SK-N-SH treated with all-trans-retinoic acid at 6 μM for 48 hours (cell line): ENCODE measurements around the gene CEBPA.

ENCODE experiments used
- ARNTL ChIP-seq: fragments of 450-650 bp; formaldehyde crosslinking; IDR thresholded peaks from 2 replicates; pipeline ENCODE4 v1.5.0; 2020; ENCODE audit warnings: low read depth, mild to moderate bottlenecking, moderate library complexity, borderline replicate concordance
- CREB5 ChIP-seq: fragments of 250-450 bp; sonication (Bioruptor Pico); IDR thresholded peaks from 2 replicates; pipeline ENCODE4 v1.5.1; 2020; ENCODE audit warnings: low read depth, mild to moderate bottlenecking, moderate library complexity
- ESRRG ChIP-seq: fragments of 250-450 bp; sonication (Bioruptor Pico); IDR thresholded peaks from 2 replicates; pipeline ENCODE4 v1.6.1; 2021; ENCODE audit warnings: mild to moderate bottlenecking
- PATZ1 ChIP-seq: fragments of 250-450 bp; sonication (Bioruptor Pico); IDR thresholded peaks from 2 replicates; pipeline ENCODE4 v1.8.0; 2020; ENCODE audit warnings: mild to moderate bottlenecking, moderate library complexity, borderline replicate concordance
- PPARA ChIP-seq: fragments of 250-450 bp; sonication (Bioruptor Pico); IDR thresholded peaks from 2 replicates; pipeline ENCODE4 v1.5.0; 2020; ENCODE audit warnings: mild to moderate bottlenecking, borderline replicate concordance
- SNAI2 ChIP-seq: fragments of 250-450 bp; sonication (Bioruptor Pico); IDR thresholded peaks from 2 replicates; pipeline ENCODE4 v1.5.0; 2020; ENCODE audit warnings: mild to moderate bottlenecking, moderate library complexity
- TOX ChIP-seq: fragments of 250-450 bp; sonication (Bioruptor Pico); IDR thresholded peaks from 2 replicates; pipeline ENCODE4 v1.8.0; 2021; ENCODE audit warnings: mild to moderate bottlenecking, moderate library complexity, borderline replicate concordance
- TSHZ2 ChIP-seq: fragments of 250-450 bp; sonication (Bioruptor Pico); IDR thresholded peaks from 2 replicates; pipeline ENCODE4 v1.5.0; 2020; ENCODE audit warnings: mild to moderate bottlenecking, moderate library complexity
- ZFP30 ChIP-seq: fragments of 450-650 bp; formaldehyde crosslinking; IDR thresholded peaks from 2 replicates; pipeline ENCODE4 v1.5.0; 2022; ENCODE audit warnings: mild to moderate bottlenecking, moderate library complexity
- ZNF565 ChIP-seq: fragments of 450-650 bp; formaldehyde crosslinking; conservative IDR thresholded peaks from 2 replicates; pipeline ENCODE4 v1.5.0; 2020; ENCODE audit warnings: low read depth, mild to moderate bottlenecking, moderate library complexity
- TF ChIP-seq, protein P1 (sequence below): fragments of 250-450 bp; sonication (Bioruptor Pico); IDR thresholded peaks from 2 replicates; pipeline ENCODE4 v1.5.1; 2021; ENCODE audit warnings: mild to moderate bottlenecking, moderate library complexity
- TF ChIP-seq, protein P2 (sequence below): fragments of 250-450 bp; sonication (Bioruptor Pico); IDR thresholded peaks from 2 replicates; pipeline ENCODE4 v1.8.0; 2021; ENCODE audit warnings: low read depth, mild to moderate bottlenecking, moderate library complexity, borderline replicate concordance

GRCh38 chr19:33279430-33280350, 22.6 kb downstream of the CEBPA start:
- TF ChIP-seq, protein P1, sequence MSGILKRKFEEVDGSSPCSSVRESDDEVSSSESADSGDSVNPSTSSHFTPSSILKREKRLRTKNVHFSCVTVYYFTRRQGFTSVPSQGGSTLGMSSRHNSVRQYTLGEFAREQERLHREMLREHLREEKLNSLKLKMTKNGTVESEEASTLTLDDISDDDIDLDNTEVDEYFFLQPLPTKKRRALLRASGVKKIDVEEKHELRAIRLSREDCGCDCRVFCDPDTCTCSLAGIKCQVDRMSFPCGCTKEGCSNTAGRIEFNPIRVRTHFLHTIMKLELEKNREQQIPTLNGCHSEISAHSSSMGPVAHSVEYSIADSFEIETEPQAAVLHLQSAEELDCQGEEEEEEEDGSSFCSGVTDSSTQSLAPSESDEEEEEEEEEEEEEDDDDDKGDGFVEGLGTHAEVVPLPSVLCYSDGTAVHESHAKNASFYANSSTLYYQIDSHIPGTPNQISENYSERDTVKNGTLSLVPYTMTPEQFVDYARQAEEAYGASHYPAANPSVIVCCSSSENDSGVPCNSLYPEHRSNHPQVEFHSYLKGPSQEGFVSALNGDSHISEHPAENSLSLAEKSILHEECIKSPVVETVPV (CRISPR knock-in tag), result no peak
- no peak for TF ChIP-seq ESRRG (CRISPR knock-in tag)
- no peak for TF ChIP-seq ARNTL (CRISPR knock-in tag)
- TF ChIP-seq, protein P2, sequence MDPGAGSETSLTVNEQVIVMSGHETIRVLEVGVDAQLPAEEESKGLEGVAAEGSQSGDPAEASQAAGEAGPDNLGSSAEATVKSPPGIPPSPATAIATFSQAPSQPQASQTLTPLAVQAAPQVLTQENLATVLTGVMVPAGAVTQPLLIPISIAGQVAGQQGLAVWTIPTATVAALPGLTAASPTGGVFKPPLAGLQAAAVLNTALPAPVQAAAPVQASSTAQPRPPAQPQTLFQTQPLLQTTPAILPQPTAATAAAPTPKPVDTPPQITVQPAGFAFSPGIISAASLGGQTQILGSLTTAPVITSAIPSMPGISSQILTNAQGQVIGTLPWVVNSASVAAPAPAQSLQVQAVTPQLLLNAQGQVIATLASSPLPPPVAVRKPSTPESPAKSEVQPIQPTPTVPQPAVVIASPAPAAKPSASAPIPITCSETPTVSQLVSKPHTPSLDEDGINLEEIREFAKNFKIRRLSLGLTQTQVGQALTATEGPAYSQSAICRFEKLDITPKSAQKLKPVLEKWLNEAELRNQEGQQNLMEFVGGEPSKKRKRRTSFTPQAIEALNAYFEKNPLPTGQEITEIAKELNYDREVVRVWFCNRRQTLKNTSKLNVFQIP (CRISPR knock-in tag), result no peak
- TF ChIP-seq ZFP30 (CRISPR knock-in tag), result no peak
- TF ChIP-seq ZNF565 (CRISPR knock-in tag), result no peak
- TF ChIP-seq PATZ1 (CRISPR knock-in tag), result no peak
- TF ChIP-seq CREB5 (CRISPR knock-in tag), result no peak
- TF ChIP-seq TOX (CRISPR knock-in tag), result no peak
- TF ChIP-seq SNAI2, result no peak
- no peak for TF ChIP-seq TSHZ2 (CRISPR knock-in tag)
- TF ChIP-seq PPARA, result no peak
